IMR-90 (cell line): ENCODE data around the gene POLR3B.

Experiments used
- BHLHE40 ChIP-seq: fragments of 150-350 bp; IDR thresholded peaks from 2 replicates; pipeline ENCODE4 v1.6.1; 2016; ENCODE audit warnings: mild to moderate bottlenecking, low read depth, low read length
- CEBPB ChIP-seq: IDR thresholded peaks from 2 replicates; pipeline ENCODE4 v1.6.1; 2012; ENCODE audit warnings: low read depth, low read length, improper control_type of control experiment
- CTCF ChIP-seq: conservative IDR thresholded peaks from 2 replicates; pipeline ENCODE4 v1.5.1; 2012; ENCODE audit warnings: mild to moderate bottlenecking, low read depth, low read length, improper control_type of control experiment
- MAFK ChIP-seq: IDR thresholded peaks from 2 replicates; pipeline ENCODE4 v1.6.1; 2012; ENCODE audit warnings: low read depth, low read length, improper control_type of control experiment
- POLR2A ChIP-seq: IDR thresholded peaks from 2 replicates; pipeline ENCODE4 v1.6.1; 2012; ENCODE audit warnings: mild to moderate bottlenecking, low read depth, low read length

- no peak for TF ChIP-seq CTCF
- TF ChIP-seq POLR2A: no peak
- no peak for TF ChIP-seq CEBPB
- TF ChIP-seq MAFK: no peak
- no peak for TF ChIP-seq BHLHE40
Measured at GRCh38 chr12:106378788-106379187, 21.2 kb downstream of the POLR3B start.
